HG03135 (cell line): ENCODE results near the gene CARS1.
"Not testable (repeated sequence)": the region's sequence is repeated elsewhere in the genome, so short reads cannot be mapped to it uniquely, and the experiment has no call there.

ENCODE experiments used
- ATAC-seq: cut with Tn5 transposase; IDR thresholded peaks from one replicate; pipeline ENCODE4 v1.9.1; 2021; ENCODE audit warnings: mild to moderate bottlenecking, moderate library complexity; ENCODE audit not compliant: unreplicated experiment

CARS1 gene

DNA sequence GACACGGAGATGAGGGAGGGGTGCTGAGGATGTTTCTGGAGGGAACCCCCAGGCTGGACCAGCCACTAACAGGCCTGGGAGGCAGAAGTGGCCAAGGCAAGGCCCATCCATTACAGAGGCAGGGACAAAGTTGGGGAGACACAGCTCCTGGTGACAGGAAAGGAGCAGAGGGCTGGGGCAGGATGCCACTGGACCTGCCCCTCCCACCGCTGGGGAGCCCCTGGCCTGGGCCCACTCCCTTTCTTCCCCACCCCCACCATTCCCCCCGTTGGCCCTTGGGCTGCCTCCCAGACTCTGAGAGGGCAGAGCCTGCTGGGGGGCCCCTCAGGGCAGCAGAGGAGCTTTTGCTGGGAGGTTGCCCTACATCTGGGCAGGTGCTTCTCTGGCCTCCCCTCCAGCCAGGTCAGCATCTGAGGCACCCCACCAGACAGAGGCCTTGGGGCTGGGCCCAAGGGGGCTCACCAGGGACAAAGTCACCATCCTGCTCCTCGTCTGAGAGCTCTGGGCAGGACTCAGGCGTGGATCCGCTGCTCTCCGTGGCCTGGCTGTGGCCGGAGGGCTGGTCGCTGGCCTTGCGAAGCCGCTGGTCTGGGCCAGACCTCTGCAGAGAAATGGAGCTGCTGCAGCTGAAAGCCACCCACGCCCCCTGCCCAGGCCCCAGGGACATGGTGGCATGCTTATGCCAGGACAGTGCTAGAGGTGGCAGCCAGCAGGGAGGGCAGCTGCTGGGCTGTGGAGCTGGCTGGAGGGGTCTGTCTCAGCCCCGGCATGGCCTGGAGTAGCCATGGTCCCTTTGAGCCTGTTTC, 33.1 kb upstream of the CARS1 start:
- ATAC-seq: no peak

GRCh38 chr11:3089236-3090061, 32.2 kb upstream of the CARS1 start:
- ATAC-seq: no peak

GRCh38 chr11:3088806-3089205, 31.6 kb upstream of the CARS1 start:
- ATAC-seq: no peak

- no peak for ATAC-seq
Measured at GRCh38 chr11:3087821-3088800, 30.9 kb upstream of the CARS1 start.

DNA sequence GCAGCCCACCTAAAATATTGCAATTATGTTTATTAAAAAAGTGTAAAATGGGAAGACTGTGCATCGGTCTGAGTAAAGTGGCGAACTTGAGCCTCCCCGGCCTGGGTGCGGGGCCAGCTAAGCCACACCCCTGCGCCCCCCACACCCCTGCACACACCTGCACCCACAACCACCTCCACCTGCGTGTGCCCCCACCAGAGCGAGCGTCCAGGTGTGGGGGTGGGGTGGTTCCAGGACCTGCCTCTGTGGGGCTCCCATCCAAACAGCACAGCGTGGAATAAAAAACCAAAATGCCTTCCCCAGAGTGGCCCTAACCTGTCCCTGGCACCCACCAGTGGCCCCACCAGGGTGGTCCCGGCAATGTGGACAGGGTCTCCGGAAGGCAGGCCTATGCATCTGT, 30.1 kb upstream of the CARS1 start:
- no peak for ATAC-seq

- ATAC-seq: no peak
Measured at GRCh38 chr11:3086671-3087150, 29.5 kb upstream of the CARS1 start.

GRCh38 chr11:3086114-3086513, 28.9 kb upstream of the CARS1 start:
- no peak for ATAC-seq

DNA sequence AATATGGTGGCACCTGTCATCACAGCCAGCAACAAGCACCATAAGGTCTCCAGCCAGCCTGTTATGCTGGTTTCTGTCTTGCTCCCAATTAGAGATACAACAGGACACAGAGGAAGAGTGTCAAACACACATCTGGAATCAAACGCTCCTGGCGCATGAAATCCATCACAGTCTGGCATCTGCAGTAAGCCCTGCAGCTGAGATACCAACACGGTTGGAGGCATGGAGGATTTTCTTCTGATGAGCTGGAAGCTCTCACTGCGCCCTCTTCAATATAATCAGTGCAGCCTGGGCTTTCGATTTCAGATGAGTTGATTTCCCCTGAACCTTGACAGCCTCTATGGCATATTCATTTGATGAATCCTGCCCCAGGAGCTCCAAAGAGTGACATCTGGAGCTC, 27.8 kb upstream of the CARS1 start:
- no peak for ATAC-seq

GRCh38 chr11:3083321-3083720, 26.1 kb upstream of the CARS1 start:
- ATAC-seq: no peak

DNA sequence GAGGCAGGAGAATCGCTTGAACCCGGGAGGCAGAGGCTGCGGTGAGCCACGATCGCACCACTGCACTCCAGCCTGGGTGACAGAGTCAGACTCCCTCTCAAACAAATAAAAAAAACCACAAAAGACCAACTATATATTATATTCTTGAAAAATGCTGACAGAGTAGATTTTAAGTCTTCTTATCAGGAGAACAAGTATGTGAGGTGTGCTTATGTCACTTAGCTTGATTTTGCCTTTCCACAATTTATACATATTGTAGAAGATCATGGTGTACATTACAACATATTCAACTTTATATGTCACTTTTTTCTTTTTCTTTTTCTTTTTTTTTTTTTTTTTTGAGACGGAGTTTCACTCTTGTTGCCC, 24.1 kb upstream of the CARS1 start:
- ATAC-seq: no peak

DNA sequence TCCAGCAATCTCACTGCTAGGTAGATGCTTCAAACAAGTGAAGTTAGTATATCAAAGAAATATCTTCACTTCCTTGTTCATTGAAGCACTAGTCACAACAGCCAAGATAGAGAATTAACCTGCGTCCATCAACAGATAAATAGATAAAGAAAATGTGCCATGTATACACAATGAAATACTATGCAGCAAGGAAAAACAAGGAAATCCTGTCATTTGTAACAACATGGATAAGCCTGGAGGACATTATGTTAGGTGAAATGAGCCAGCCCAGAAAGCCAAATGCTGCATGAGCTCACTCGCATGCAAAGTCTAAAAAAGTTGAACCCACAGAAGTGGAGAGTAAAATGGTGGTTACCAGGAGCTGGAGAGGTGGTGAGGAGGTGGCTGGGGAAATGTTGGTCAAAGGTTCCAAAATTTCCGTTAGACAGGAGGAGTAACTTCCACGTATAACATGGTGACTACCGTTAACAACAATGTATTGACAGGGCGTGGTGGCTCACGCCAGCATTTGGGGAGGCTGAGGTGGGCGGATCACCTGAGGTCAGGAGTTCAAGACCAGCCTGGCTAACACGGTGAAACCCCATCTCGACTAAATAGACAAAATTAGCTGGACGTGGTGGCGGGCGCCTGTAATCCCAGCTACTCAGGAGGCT, 23.6 kb upstream of the CARS1 start:
- no peak for ATAC-seq

DNA sequence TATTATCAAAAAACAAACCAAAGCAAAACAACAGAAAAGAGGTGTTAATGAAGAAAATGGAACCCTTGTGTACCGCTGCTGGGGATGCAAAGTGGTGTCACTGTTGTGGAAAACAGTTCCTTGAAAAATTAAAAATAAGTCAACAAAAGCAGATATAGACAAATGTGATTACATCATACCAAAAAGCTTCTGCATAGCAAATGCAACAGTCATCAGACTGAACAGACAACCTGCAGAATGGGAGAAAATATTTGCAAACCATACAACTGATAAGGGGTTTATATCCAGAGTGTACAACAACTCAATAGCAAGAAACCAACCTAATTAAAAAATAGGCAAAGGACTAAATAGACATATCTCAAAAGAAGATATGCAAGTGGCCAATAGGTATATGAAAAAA, 22.9 kb upstream of the CARS1 start:
- no peak for ATAC-seq

DNA sequence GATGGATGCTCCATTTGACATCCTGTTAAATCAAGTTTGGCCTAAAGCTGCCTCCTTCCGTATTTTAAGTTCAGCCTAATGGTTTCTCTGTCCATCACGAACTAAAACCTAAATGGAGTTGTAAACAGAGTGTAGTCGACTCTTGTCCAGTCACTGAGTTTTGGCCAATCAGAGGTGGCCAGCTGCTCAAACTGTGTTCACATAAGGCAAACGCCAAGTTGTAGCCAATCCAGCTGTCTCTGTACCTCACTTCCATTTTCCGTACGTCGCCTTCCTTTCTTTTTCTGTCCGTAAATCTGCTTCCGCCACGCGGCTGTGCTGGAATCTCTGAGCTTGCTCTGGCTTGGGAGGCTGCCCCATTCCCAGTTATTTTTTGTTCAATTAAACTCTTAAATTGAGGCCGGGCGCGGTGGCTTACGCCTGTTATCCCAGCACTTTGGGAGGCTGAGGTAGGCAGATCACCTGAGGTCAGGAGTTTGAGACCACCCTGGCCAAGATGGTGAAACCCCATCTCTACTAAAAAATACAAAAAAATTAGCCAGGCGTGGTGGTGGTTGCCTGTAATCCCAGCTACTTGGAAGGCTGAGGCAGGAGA, 20.7 kb upstream of the CARS1 start:
- no peak for ATAC-seq

GRCh38 chr11:3077189-3077836, 20.1 kb upstream of the CARS1 start:
- no peak for ATAC-seq

DNA sequence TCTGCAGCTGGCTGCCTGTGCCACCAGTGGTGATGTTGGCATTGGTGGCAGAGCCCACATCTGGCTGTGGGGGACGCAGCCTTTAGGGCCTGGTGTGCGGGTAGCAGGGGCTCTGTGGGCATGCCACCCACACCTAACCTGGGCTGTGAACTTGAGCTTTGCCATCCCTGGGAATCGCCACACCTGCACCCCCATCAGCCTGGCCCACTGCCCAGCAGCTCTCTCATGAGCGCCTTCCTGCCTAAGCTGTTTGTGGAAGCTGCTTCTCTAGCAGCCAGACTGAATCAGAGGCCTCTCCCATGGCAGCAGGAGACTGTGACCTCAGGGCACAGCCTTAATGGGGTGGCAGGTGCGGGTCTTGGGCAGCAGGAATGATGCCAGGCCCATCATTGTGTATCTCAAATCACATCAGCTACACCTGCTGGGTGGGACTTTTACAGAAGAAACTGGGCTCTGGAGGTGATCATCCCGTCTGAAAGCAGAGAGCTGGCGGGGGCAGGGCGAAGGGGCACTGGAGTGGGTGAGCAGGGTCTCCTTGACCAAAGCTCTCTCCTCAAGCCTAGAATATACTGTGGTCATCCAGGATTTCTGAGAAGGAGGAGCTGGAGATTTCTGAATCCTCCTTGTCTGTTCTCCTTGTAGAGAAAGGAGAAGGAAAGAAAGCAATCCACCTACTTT, 17.8 kb upstream of the CARS1 start:
- ATAC-seq: no peak

DNA sequence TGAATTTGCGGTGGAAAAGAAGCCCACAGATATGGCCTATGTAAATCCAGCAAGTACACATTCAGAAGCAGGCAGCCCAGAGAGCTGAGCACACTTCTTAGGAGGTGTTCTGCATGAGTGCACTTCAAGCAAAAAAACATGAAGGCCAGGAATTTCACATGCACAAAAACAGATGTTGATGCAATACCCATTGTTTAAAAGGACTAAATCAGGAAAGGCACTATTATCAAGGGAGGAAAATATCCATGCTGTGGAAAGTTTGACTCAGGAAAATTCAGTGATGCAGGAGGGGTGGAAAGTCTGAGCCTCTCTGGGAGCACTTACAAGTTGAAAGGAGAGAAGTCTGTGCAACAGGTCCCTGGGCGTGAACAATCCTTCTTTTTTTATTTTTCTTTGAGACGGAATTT, 15.8 kb upstream of the CARS1 start:
- ATAC-seq: no peak

GRCh38 chr11:3069425-3069824, 12.2 kb upstream of the CARS1 start:
- no peak for ATAC-seq

- ATAC-seq: not testable (repeated sequence)
Measured at GRCh38 chr11:3066308-3066707, 9.1 kb upstream of the CARS1 start.

DNA sequence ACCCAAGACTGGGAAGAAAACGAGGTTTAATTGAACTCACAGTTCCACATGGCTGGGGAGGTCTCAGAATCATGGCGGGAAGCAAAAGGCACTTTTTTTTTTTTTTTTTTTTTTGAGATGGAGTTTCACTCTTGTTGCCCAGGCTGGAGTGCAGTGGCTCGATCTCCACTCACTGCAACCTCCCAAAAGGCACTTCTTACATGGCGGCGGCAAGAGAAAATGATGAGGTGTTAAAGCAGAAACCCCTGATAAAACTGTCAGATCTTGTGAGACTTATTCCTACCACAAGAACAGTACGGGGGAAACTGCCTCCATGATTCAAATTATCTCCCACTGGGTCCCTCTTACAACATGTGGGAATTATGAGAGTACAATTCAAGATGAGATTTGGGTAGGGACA, 7.5 kb upstream of the CARS1 start:
- ATAC-seq: not testable (repeated sequence)
